Endodermal cell (in vitro differentiated cells): ENCODE measurements around the gene PAQR6. TPM values are rescaled to one million over a fixed set of nuclear protein-coding genes. Genes with fewer than 3 reads are reported as not detected.
A peak's percentile ranks its signal among the peaks of the same experiment; 100 is the strongest.

Source experiments
- DNase-seq: peaks from one replicate; pipeline ENCODE4 v3.0.0-alpha.2; 2017
- H3K27ac ChIP-seq: 2 replicates; pipeline ENCODE4 v1.5.1; 2013; ENCODE audit warnings: mild to moderate bottlenecking, low read depth, low read length, moderate library complexity
- H3K27me3 ChIP-seq: 2 replicates; pipeline ENCODE4 v1.6.1; 2013; ENCODE audit warnings: mild to moderate bottlenecking, low read length, moderate library complexity; ENCODE audit not compliant: insufficient read depth, control insufficient read depth, poor library complexity, severe bottlenecking
- H3K36me3 ChIP-seq: 2 replicates; pipeline ENCODE4 v1.7.0; 2013; ENCODE audit warnings: mild to moderate bottlenecking, low read length, moderate library complexity; ENCODE audit not compliant: control insufficient read depth, insufficient read depth
- H3K4me1 ChIP-seq: one replicate; pipeline ENCODE4 v1.7.0; 2013; ENCODE audit warnings: low read length; ENCODE audit not compliant: control insufficient read depth, insufficient read depth
- H3K4me3 ChIP-seq: 2 replicates; pipeline ENCODE4 v1.5.1; 2013; ENCODE audit warnings: mild to moderate bottlenecking, low read length, moderate library complexity
- H3K9ac ChIP-seq: 2 replicates; pipeline ENCODE4 v1.6.1; 2013; ENCODE audit warnings: mild to moderate bottlenecking, low read length, moderate library complexity; ENCODE audit not compliant: poor library complexity, severe bottlenecking; ENCODE audit errors: extremely low read depth
- H3K9me3 ChIP-seq: 2 replicates; pipeline ENCODE4 v1.6.1; 2013; ENCODE audit warnings: mild to moderate bottlenecking, low read length, moderate library complexity; ENCODE audit not compliant: control insufficient read depth
- H3K27ac Mint-ChIP-seq: 2 replicates; pipeline ENCODE4 v1.8.0; 2020; ENCODE audit warnings: mixed read lengths
- H3K27me3 Mint-ChIP-seq: 2 replicates; pipeline ENCODE4 v1.8.0; 2021; ENCODE audit warnings: mild to moderate bottlenecking, mixed read lengths; ENCODE audit not compliant: insufficient read depth
- H3K36me3 Mint-ChIP-seq: 2 replicates; pipeline ENCODE4 v1.8.0; 2020; ENCODE audit warnings: low read depth, mixed read lengths
- H3K4me1 Mint-ChIP-seq: 2 replicates; pipeline ENCODE4 v1.8.0; 2020; ENCODE audit warnings: mixed read lengths
- H3K4me3 Mint-ChIP-seq: 2 replicates; pipeline ENCODE4 v1.8.0; 2020; ENCODE audit warnings: mild to moderate bottlenecking, moderate library complexity, mixed read lengths
- H3K9me3 Mint-ChIP-seq: 2 replicates; pipeline ENCODE4 v1.8.0; 2020; ENCODE audit warnings: mild to moderate bottlenecking, mixed read lengths
- WGBS, 2 experiments: methylation state at CpG; one replicate each; pipeline versions ENCODE4 v1.1.5 to v1.1.7; 2013; ENCODE audit warnings: missing lambda C conversion rate in 2 of 2, mixed read lengths in 1 of 2; ENCODE audit not compliant: insufficient coverage in 1 of 2, insufficient read length in 1 of 2; 5-methylcytosine and 5-hydroxymethylcytosine counted together
- long read RNA-seq, 4 experiments: library from polyadenylated mRNA in 2 of 4; library from RNA in 1 of 4; library from capped mRNA in 1 of 4; stranded (forward) in 3 of 4; unstranded in 1 of 4; transcript quantifications; one replicate each; pipeline ENCODE4 v2.0.0, GENCODE V29; 2020 to 2021; ENCODE audit warnings: inconsistent platforms in 1 of 4
- polyA plus RNA-seq, 2 experiments: library from polyadenylated mRNA; stranded (reverse); fragments of 50-300 nt; gene quantifications; one replicate each; pipeline ENCODE4 v1.2.3, GENCODE V29; 2013
- total RNA-seq, 2 donors: library from RNA; stranded (reverse); fragmentation: NEBNext Ultra II Directional in 1 of 2; extraction: Animal tissue kit (Norgen Biotek cat#: 25700) in 1 of 2; gene quantifications; 2 replicates in 1 of 2; 3 replicates in 1 of 2; pipeline ENCODE4 v1.2.1, GENCODE V29; 2021
- TF ChIP-seq, protein P1 (sequence below): fragments of 200-600 bp; sonication (generic); conservative IDR thresholded peaks from 2 replicates; pipeline ENCODE4 v1.5.0; 2021; ENCODE audit warnings: antibody characterized with exemption, mild to moderate bottlenecking

The PAQR6 gene
- total RNA-seq, result 10 to 100 TPM; 12.2 to 16.4 TPM
- polyA plus RNA-seq (2013, experiment 1 of 2), result 7.0 TPM
- 6.0 TPM for polyA plus RNA-seq (2013, experiment 2 of 2)
- long read RNA-seq, experiment 1, partial matches to known transcripts, result 3 of 4 reads
- long read RNA-seq, experiment 1, other reads (novel, unspliced or antisense), result 1 of 4 reads
- long read RNA-seq, experiment 2, partial matches to known transcripts, result 0 of 5 reads
- long read RNA-seq, experiment 2, other reads (novel, unspliced or antisense), result 4 of 5 reads
- long read RNA-seq, experiment 3, partial matches to known transcripts, result 3 of 3 reads
- long read RNA-seq, experiment 3, other reads (novel, unspliced or antisense), result 0 of 3 reads
- long read RNA-seq, experiment 4, result 0 reads

GRCh38 chr1:156247460-156248322 lies at the start of gene PAQR6:
Gene PAQR6 (minus strand): TSS chr1:156248056. CDS start chr1:156246731, 1,325 bp downstream.
- 81 to 88% methylated on average over 10 to 16 of the region's 16 CpGs for WGBS, 2 experiments
- H3K27me3 Mint-ChIP-seq, result peaks cover 4% of the 10 kb centered on the region
- Histone ChIP-seq H3K27ac (peak within 1 kb of the TSS; percentile 80), H3K36me3 (peaks cover 34% of the 10 kb centered on the region), H3K27me3 (no peaks in the 10 kb centered on the region), H3K9me3 (no peaks in the 10 kb centered on the region), H3K9ac (no peak within 1 kb of the TSS), H3K4me3 (no peak within 1 kb of the TSS), H3K4me1 (no peaks in the 10 kb centered on the region)
- no peaks in the 10 kb centered on the region for H3K9me3 Mint-ChIP-seq
- TF ChIP-seq, protein P1, sequence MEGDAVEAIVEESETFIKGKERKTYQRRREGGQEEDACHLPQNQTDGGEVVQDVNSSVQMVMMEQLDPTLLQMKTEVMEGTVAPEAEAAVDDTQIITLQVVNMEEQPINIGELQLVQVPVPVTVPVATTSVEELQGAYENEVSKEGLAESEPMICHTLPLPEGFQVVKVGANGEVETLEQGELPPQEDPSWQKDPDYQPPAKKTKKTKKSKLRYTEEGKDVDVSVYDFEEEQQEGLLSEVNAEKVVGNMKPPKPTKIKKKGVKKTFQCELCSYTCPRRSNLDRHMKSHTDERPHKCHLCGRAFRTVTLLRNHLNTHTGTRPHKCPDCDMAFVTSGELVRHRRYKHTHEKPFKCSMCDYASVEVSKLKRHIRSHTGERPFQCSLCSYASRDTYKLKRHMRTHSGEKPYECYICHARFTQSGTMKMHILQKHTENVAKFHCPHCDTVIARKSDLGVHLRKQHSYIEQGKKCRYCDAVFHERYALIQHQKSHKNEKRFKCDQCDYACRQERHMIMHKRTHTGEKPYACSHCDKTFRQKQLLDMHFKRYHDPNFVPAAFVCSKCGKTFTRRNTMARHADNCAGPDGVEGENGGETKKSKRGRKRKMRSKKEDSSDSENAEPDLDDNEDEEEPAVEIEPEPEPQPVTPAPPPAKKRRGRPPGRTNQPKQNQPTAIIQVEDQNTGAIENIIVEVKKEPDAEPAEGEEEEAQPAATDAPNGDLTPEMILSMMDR, result no peak
- DNase-seq, result peak; percentile 66
- peaks cover 30% of the 10 kb centered on the region for H3K36me3 Mint-ChIP-seq
- no peak within 1 kb of the TSS for H3K4me3 Mint-ChIP-seq
- peaks cover 6% of the 10 kb centered on the region for H3K4me1 Mint-ChIP-seq
- H3K27ac Mint-ChIP-seq, result no peak within 1 kb of the TSS

DNA sequence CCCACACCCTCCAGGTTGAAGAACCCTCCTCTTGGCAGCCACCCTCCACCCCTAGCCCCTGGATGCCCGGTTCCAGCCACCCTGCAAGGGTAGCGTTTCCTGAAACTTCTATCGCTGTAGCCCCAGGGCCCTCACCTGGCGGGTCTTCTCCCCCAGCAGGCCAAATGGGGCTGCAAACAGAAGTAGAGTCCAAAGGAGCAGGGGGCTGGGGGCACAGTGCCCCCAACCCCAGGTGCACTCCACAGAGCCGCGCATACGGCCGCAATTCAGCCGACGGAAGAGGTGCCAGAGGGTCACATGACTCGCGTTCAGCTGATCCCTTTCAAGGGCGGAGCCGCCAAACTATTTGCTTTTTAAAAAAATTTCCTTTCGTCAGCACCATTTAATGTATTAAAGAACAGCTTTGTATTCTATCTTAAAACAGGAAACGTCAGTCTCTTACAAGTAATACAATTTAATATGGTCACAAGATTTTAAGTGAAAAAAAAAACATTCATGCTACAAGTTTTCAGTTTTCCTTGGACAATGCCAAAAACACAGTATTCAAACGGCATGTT lies 47.6 kb upstream of the PAQR6 start, which contains the start of gene GLMP:
TSS of gene GLMP (minus strand) at position 289 of the 557 bp plus-strand sequence. CDS start at position 255, 34 bp downstream.
- peaks cover 7% of the 10 kb centered on the region for H3K4me1 ChIP-seq
- no peaks in the 10 kb centered on the region for H3K9me3 Mint-ChIP-seq
- peak within 1 kb of the TSS; percentile 87 for H3K4me3 ChIP-seq
- H3K27ac Mint-ChIP-seq, result peak within 1 kb of the TSS; percentile 81
- H3K27me3 Mint-ChIP-seq, result no peaks in the 10 kb centered on the region
- H3K4me1 Mint-ChIP-seq, result peaks cover 17% of the 10 kb centered on the region
- no peaks in the 10 kb centered on the region for H3K36me3 ChIP-seq
- TF ChIP-seq, protein P1, result no peak
- no peak within 1 kb of the TSS for H3K27ac ChIP-seq
- peaks cover 6% of the 10 kb centered on the region for H3K36me3 Mint-ChIP-seq
- peak within 1 kb of the TSS; percentile 82 for H3K4me3 Mint-ChIP-seq
- H3K9ac ChIP-seq, result peak within 1 kb of the TSS; percentile 66
- H3K9me3 ChIP-seq, result no peaks in the 10 kb centered on the region
- WGBS, 2 experiments, result 6 to 19% methylated on average over 12 to 17 of the region's 17 CpGs
- DNase-seq, result peak; percentile 81
- no peaks in the 10 kb centered on the region for H3K27me3 ChIP-seq

- 89 to 95% methylated on average over 3 to 9 of the region's 9 CpGs for WGBS, 2 experiments
- DNase-seq, result no peak
- Mint-ChIP-seq H3K27me3 (no peaks in the 10 kb centered on the region), H3K4me1 (peaks cover 17% of the 10 kb centered on the region), H3K9me3 (no peaks in the 10 kb centered on the region), H3K36me3 (peaks cover 12% of the 10 kb centered on the region), H3K4me3 (peak overlapping the region; percentile 82), H3K27ac (no peak overlapping the region)
- H3K4me3 ChIP-seq, result no peak overlapping the region
- H3K4me1 ChIP-seq, result peaks cover 7% of the 10 kb centered on the region
- H3K9ac ChIP-seq, result no peak overlapping the region
- no peaks in the 10 kb centered on the region for H3K27me3 ChIP-seq
- no peaks in the 10 kb centered on the region for H3K9me3 ChIP-seq
- H3K27ac ChIP-seq, result no peak overlapping the region
- no peaks in the 10 kb centered on the region for H3K36me3 ChIP-seq
- TF ChIP-seq, protein P1, result no peak
Observed at GRCh38 chr1:156293895-156294294, 46.0 kb upstream of the PAQR6 start.
